ENCODE results near the gene IGF1R. TPM values are rescaled to one million over a fixed set of nuclear protein-coding genes. Genes with fewer than 3 reads are reported as not detected.

The IGF1R gene
- polyA plus RNA-seq, 1 experiment: 36.2 TPM

- H3K27me3 ChIP-seq (ENCODE audit: control insufficient read depth, insufficient read depth, low read length): no peaks in the 10 kb centered on the region
- H3K4me3 ChIP-seq (ENCODE audit: low read depth, low read length): no peak overlapping the region
- POLR2A ChIA-PET: interaction anchor here (1.0 kb wide), 1 partner anchor 98 kb away, joined by 10 read pairs; no protein-coding TSS in a partner anchor
- no peak for TF ChIP-seq CTCF (IDR thresholded peaks at IDR 0.05; ENCODE audit: insufficient read depth, low read depth, low read length)
- no peaks in the 10 kb centered on the region for H3K36me3 ChIP-seq (ENCODE audit: control insufficient read depth, insufficient read depth, low read length)
- DNase-seq (ENCODE audit: low read depth): peak; percentile 90
- CTCF ChIA-PET: interaction anchor here (0.6 to 3.1 kb wide), 12 partner anchors 11 to 428 kb away, joined by 3 to 22 read pairs (median 4); partner anchors contain the start of gene IGF1R
Observed at GRCh38 chr15:98856532-98856907, 208.2 kb downstream of the IGF1R start.

- H3K4me3 ChIP-seq (ENCODE audit: low read depth, low read length): no peak overlapping the region
- H3K27me3 ChIP-seq (ENCODE audit: control insufficient read depth, insufficient read depth, low read length): no peaks in the 10 kb centered on the region
- ChIA-PET POLR2A (interaction anchor here (0.6 to 0.7 kb wide), 3 partner anchors 114 to 333 kb away, joined by 3 to 10 read pairs (median 5); no protein-coding TSS in a partner anchor), CTCF (interaction anchor here (0.6 to 2.9 kb wide), 2 partner anchors 23 to 62 kb away, joined by 3 to 9 read pairs; no protein-coding TSS in a partner anchor)
- no peak for TF ChIP-seq CTCF (IDR thresholded peaks at IDR 0.05; ENCODE audit: insufficient read depth, low read depth, low read length)
- H3K36me3 ChIP-seq (ENCODE audit: control insufficient read depth, insufficient read depth, low read length): no peaks in the 10 kb centered on the region
- no peak for DNase-seq (ENCODE audit: low read depth)
Observed at GRCh38 chr15:98858610-98859023, 210.3 kb downstream of the IGF1R start.

- no peaks in the 10 kb centered on the region for H3K36me3 ChIP-seq (ENCODE audit: control insufficient read depth, insufficient read depth, low read length)
- TF ChIP-seq CTCF (IDR thresholded peaks at IDR 0.05; ENCODE audit: insufficient read depth, low read depth, low read length): no peak
- no peak for DNase-seq (ENCODE audit: low read depth)
- no peaks in the 10 kb centered on the region for H3K27me3 ChIP-seq (ENCODE audit: control insufficient read depth, insufficient read depth, low read length)
- H3K4me3 ChIP-seq (ENCODE audit: low read depth, low read length): no peak overlapping the region
- POLR2A ChIA-PET: interaction anchor here (0.6 to 0.7 kb wide), 3 partner anchors 115 to 333 kb away, joined by 3 to 10 read pairs (median 5); no protein-coding TSS in a partner anchor
- CTCF ChIA-PET: interaction anchor here (0.6 to 2.9 kb wide), 4 partner anchors 11 to 62 kb away, joined by 3 to 9 read pairs (median 4); no protein-coding TSS in a partner anchor
Observed at GRCh38 chr15:98859149-98859548, 210.8 kb downstream of the IGF1R start.

GRCh38 chr15:98860281-98861041 lies 212.1 kb downstream of the IGF1R start:
- Histone ChIP-seq H3K36me3 (ENCODE audit: control insufficient read depth, insufficient read depth, low read length) (no peaks in the 10 kb centered on the region), H3K27me3 (ENCODE audit: control insufficient read depth, insufficient read depth, low read length) (no peaks in the 10 kb centered on the region), H3K4me3 (ENCODE audit: low read depth, low read length) (no peak overlapping the region)
- no peak for TF ChIP-seq CTCF (IDR thresholded peaks at IDR 0.05; ENCODE audit: insufficient read depth, low read depth, low read length)
- CTCF ChIA-PET: interaction anchor here (0.8 to 2.2 kb wide), 3 partner anchors 9 to 41 kb away, joined by 3 to 6 read pairs (median 4); no protein-coding TSS in a partner anchor
- POLR2A ChIA-PET: interaction anchor here (0.6 kb wide), 1 partner anchor 197 kb away, joined by 9 read pairs; no protein-coding TSS in a partner anchor
- DNase-seq (ENCODE audit: low read depth): no peak

- ChIA-PET CTCF (interaction anchor here (1.2 to 2.2 kb wide), 2 partner anchors 13 to 21 kb away, joined by 3 to 6 read pairs; no protein-coding TSS in a partner anchor), POLR2A (no interaction called here)
- no peak for DNase-seq (ENCODE audit: low read depth)
- TF ChIP-seq CTCF (IDR thresholded peaks at IDR 0.05; ENCODE audit: insufficient read depth, low read depth, low read length): no peak
- Histone ChIP-seq H3K27me3 (ENCODE audit: control insufficient read depth, insufficient read depth, low read length) (no peaks in the 10 kb centered on the region), H3K4me3 (ENCODE audit: low read depth, low read length) (no peak overlapping the region), H3K36me3 (ENCODE audit: control insufficient read depth, insufficient read depth, low read length) (no peaks in the 10 kb centered on the region)
Observed at GRCh38 chr15:98861188-98861587, 212.8 kb downstream of the IGF1R start.
